ENCODE data around the gene NXPH1.

DNA sequence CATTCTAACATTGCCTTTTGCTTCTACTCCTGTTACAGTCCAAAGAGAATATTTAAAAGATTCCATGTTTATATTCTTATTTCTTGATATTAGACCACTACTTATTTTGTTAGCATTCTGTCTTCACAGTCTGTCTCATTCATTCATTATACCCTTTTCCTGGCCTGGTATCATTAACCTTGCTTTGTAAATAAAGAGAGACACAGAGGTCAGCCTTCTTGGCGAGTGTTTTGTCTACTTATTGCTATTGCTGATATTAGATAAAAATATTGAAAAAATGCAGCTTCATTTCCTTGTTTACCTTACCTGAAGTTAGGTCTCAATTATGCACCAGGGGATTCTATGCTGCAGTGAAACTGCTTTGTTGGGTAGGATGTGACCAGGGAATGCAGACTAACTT, 179.2 kb downstream of the NXPH1 start:
- TF ChIP-seq CTCF (IDR thresholded peaks at IDR 0.05) = no peak
- TF ChIP-seq POLR2A (IDR thresholded peaks at IDR 0.05) = no peak
